ENCODE data around the gene ARHGAP44. TPM values are rescaled to one million over a fixed set of nuclear protein-coding genes. Genes with fewer than 3 reads are reported as not detected.

ARHGAP44 gene
- total and polyA plus RNA-seq, 7 donors: 0.59 to 3.4 (median 1.7) TPM

DNA sequence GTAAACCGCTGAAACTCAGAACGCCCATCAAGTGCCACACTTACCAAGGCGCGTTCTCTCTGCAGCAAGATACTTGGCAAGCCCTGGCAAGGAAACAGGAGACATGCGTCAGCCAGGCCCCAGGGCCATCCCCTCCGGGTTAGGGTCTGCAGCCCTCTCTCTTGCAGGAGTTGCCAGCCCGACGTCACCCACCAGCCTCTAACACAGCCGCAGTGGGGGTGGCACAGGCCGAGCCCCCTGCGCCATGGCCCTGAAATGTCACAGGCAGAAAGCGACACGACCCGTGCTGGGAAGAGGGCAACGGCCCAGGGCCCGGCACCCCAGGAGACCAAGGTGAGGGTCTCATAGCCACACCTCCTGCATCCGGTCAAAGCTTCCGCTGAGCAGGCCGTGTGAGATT, 206.6 kb downstream of the ARHGAP44 start:
- no peaks in the 10 kb centered on the region for H3K4me1 ChIP-seq
- 93 to 95% (median 95%) methylated on average over 19 of the region's 19 CpGs for WGBS, 3 donors
- intact Hi-C loops (cut with DNase I): no loop called here
- no peaks in the 10 kb centered on the region for H3K27me3 ChIP-seq (ENCODE audit: insufficient read depth in 3 of 3, low read length in 2 of 3)
- no peak overlapping the region for H3K4me3 ChIP-seq
- H3K9me3 ChIP-seq: no peaks in the 10 kb centered on the region
- peaks cover 22 to 100% of the 10 kb centered on the region in 2 donors for H3K36me3 ChIP-seq (ENCODE audit: insufficient read depth in 1 of 2, low read depth in 1 of 2)
- H3K27ac ChIP-seq: no peak overlapping the region
- DNase-seq (no peak), ATAC-seq (no peak)
- TF ChIP-seq, protein P1, sequence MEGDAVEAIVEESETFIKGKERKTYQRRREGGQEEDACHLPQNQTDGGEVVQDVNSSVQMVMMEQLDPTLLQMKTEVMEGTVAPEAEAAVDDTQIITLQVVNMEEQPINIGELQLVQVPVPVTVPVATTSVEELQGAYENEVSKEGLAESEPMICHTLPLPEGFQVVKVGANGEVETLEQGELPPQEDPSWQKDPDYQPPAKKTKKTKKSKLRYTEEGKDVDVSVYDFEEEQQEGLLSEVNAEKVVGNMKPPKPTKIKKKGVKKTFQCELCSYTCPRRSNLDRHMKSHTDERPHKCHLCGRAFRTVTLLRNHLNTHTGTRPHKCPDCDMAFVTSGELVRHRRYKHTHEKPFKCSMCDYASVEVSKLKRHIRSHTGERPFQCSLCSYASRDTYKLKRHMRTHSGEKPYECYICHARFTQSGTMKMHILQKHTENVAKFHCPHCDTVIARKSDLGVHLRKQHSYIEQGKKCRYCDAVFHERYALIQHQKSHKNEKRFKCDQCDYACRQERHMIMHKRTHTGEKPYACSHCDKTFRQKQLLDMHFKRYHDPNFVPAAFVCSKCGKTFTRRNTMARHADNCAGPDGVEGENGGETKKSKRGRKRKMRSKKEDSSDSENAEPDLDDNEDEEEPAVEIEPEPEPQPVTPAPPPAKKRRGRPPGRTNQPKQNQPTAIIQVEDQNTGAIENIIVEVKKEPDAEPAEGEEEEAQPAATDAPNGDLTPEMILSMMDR (IDR thresholded peaks at IDR 0.05): no peak

DNA sequence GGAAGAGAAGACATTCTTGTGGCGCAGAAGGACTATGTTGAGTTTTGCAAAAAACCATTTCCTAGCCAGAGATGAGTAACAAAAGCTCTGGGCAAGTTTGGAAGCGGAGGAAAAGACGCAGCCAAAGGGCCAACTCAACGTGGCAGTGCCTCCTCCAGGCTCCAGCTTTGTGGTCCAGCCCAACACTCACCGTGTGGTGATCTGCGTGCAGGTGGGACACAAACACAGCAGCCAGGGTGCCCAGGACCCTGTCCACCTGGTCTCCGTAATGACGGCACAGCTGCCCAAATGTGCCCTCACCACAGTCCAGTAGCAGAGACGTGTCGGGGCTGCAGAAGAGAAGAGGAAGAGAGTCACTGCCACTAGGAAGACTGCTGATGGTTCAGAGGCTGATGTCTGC, 207.1 kb downstream of the ARHGAP44 start:
- Histone ChIP-seq H3K27me3 (ENCODE audit: insufficient read depth in 3 of 3, low read length in 2 of 3) (no peaks in the 10 kb centered on the region), H3K4me1 (no peaks in the 10 kb centered on the region), H3K9me3 (no peaks in the 10 kb centered on the region), H3K4me3 (no peak overlapping the region), H3K27ac (no peak overlapping the region), H3K36me3 (ENCODE audit: insufficient read depth in 1 of 2, low read depth in 1 of 2) (peaks cover 22 to 100% of the 10 kb centered on the region in 2 donors)
- no peak for DNase-seq
- intact Hi-C loops (cut with DNase I): no loop called here
- TF ChIP-seq, protein P1 (IDR thresholded peaks at IDR 0.05): no peak
- ATAC-seq: no peak
- 91 to 92% (median 92%) methylated on average over 10 of the region's 10 CpGs for WGBS, 3 donors

DNA sequence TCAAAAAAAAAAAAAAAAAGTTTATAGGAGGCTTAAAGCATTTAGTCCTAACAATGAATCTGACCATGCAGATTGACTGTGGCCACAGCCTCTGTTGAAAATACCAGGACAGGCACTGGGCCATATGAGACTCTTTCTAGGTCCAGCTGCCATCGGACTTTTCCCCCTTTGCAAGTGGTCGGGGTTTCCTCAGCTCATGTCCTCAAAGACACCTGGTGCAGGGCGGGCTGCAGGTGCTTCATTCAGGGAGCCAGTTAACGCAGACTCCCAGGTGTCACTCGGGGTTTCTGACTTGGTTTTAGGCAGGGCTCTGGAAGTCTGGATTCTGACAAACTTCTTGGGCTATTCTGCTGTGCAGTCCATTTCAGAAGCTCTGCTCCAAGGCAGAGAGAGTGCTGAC, 207.6 kb downstream of the ARHGAP44 start:
- WGBS, 3 donors: 75 to 89% (median 85%) methylated on average over 5 of the region's 5 CpGs
- H3K36me3 ChIP-seq (ENCODE audit: insufficient read depth in 1 of 2, low read depth in 1 of 2): peaks cover 21 to 100% of the 10 kb centered on the region in 2 donors
- no peaks in the 10 kb centered on the region for H3K27me3 ChIP-seq (ENCODE audit: insufficient read depth in 3 of 3, low read length in 2 of 3)
- no peak overlapping the region for H3K27ac ChIP-seq
- TF ChIP-seq, protein P1 (IDR thresholded peaks at IDR 0.05): no peak
- DNase-seq (no peak), ATAC-seq (no peak)
- no peak overlapping the region for H3K4me3 ChIP-seq
- no peaks in the 10 kb centered on the region for H3K9me3 ChIP-seq
- no peaks in the 10 kb centered on the region for H3K4me1 ChIP-seq
- intact Hi-C loops (cut with DNase I): no loop called here

DNA sequence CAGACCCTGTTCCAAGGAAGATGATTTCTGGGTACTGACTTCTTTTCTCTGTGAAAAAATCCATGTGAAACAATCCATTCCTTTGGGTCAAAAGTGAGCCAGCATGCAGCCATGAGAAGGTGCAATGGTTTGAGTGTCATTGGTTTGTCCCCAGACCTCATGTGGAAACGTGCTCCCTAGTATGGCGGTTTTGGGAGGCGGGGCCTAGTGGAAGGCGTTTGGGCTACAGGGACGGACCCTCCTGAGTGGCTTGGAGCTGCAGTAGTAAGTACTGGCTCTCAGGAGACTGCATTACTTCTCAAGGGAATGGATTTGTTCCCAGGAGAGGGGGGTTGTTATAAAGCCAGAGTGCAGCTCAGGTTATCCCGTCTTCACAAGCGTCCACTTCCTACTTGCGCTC, 209.2 kb downstream of the ARHGAP44 start:
- peaks cover 12 to 100% of the 10 kb centered on the region in 2 donors for H3K36me3 ChIP-seq (ENCODE audit: insufficient read depth in 1 of 2, low read depth in 1 of 2)
- no peaks in the 10 kb centered on the region for H3K9me3 ChIP-seq
- DNase-seq (no peak), ATAC-seq (no peak)
- TF ChIP-seq, protein P1 (IDR thresholded peaks at IDR 0.05): no peak
- H3K27ac ChIP-seq: no peak overlapping the region
- no peaks in the 10 kb centered on the region for H3K4me1 ChIP-seq
- H3K27me3 ChIP-seq (ENCODE audit: insufficient read depth in 3 of 3, low read length in 2 of 3): no peaks in the 10 kb centered on the region
- intact Hi-C loops (cut with DNase I): no loop called here
- H3K4me3 ChIP-seq: no peak overlapping the region
- WGBS, 3 donors: 84 to 91% (median 86%) methylated on average over 8 of the region's 8 CpGs

DNA sequence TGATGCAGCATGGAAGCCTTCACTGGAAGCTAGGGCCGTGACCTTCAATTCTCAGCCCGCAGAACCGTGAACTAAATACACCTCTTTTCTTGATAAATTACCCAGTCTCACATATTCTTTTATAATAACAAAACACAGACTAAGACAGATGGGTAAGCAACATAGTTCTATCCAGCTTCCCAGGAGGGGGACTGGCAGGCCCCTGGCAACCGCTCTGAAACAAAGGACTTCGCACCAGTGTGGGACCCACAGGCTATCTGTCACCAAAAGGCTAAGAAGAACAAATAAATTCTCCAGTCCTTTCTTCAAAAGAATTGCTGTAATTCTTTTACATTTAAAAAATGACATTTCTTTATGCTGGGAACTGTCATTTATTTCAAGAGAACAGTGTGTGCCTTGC, 209.6 kb downstream of the ARHGAP44 start:
- no peak for ATAC-seq
- no peak overlapping the region for H3K27ac ChIP-seq
- H3K4me1 ChIP-seq: no peaks in the 10 kb centered on the region
- H3K36me3 ChIP-seq (ENCODE audit: insufficient read depth in 1 of 2, low read depth in 1 of 2): peaks cover 9 to 100% of the 10 kb centered on the region in 2 donors
- WGBS, 3 donors: 94 to 96% (median 96%) methylated on average over 5 of the region's 5 CpGs
- no peaks in the 10 kb centered on the region for H3K9me3 ChIP-seq
- H3K4me3 ChIP-seq: no peak overlapping the region
- intact Hi-C loops (cut with DNase I): no loop called here
- DNase-seq: peak in 1 of 2 donors; percentile 12
- TF ChIP-seq, protein P1 (IDR thresholded peaks at IDR 0.05): no peak
- no peaks in the 10 kb centered on the region for H3K27me3 ChIP-seq (ENCODE audit: insufficient read depth in 3 of 3, low read length in 2 of 3)

Data from psoas muscle (tissue), 8 donors.